ENCODE results near the gene SVOP.

SVOP gene

DNA sequence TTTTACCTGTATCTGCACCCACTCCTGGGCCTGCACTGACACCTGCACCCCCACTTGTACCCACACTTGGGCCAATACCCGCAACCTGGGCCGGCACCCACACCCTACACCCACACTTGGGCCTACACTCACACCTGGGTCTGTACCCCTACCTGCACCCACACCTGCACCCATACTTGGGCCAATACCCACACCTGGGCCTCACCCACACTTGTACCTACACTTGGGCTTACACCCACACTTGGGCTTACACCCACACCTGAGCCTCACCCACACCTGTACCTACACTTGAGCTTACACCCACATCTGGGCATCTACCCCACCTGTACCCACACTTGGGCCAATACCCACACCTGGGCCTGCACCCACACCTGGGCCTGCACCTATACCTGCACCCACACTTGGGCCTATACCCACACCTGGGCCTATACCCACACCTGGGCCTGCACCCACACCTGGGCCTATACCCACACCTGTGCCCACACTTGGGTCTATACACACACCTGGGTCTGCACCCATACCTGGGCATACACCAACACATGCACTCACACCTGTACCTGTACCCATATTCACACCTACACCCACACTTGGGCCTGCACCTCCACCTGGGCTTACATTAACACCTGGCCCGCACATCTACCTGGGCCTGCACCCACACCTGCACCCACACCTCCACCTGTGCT lies 101.8 kb downstream of the SVOP start:
- Histone ChIP-seq H3F3A (ENCODE audit: insufficient read depth) (no peaks in the 10 kb centered on the region), H3K79me2 (ENCODE audit: insufficient read depth, low read length) (no peaks in the 10 kb centered on the region), H3K9me3 (ENCODE audit: insufficient read depth, low read length) (no peaks in the 10 kb centered on the region), H3K4me3 (ENCODE audit: insufficient read depth, low read length, poor library complexity, severe bottlenecking) (no peak overlapping the region), H2AFZ (ENCODE audit: low read depth, low read length, severe bottlenecking) (no peak overlapping the region), H3K36me3 (ENCODE audit: low read length) (no peaks in the 10 kb centered on the region), H3K9me2 (replicated peaks; ENCODE audit: insufficient read depth, low read length) (no peaks in the 10 kb centered on the region), H3K27me3 (ENCODE audit: low read length) (no peaks in the 10 kb centered on the region), H3K27ac (ENCODE audit: low read depth, low read length) (no peak overlapping the region), H4K20me1 (ENCODE audit: low read depth, low read length) (no peaks in the 10 kb centered on the region), H3K9ac (ENCODE audit: low read length) (no peak overlapping the region), H3K4me2 (ENCODE audit: low read depth, low read length, poor library complexity, severe bottlenecking) (no peak overlapping the region)
- TF ChIP-seq, protein P1, sequence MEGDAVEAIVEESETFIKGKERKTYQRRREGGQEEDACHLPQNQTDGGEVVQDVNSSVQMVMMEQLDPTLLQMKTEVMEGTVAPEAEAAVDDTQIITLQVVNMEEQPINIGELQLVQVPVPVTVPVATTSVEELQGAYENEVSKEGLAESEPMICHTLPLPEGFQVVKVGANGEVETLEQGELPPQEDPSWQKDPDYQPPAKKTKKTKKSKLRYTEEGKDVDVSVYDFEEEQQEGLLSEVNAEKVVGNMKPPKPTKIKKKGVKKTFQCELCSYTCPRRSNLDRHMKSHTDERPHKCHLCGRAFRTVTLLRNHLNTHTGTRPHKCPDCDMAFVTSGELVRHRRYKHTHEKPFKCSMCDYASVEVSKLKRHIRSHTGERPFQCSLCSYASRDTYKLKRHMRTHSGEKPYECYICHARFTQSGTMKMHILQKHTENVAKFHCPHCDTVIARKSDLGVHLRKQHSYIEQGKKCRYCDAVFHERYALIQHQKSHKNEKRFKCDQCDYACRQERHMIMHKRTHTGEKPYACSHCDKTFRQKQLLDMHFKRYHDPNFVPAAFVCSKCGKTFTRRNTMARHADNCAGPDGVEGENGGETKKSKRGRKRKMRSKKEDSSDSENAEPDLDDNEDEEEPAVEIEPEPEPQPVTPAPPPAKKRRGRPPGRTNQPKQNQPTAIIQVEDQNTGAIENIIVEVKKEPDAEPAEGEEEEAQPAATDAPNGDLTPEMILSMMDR (IDR thresholded peaks at IDR 0.05; ENCODE audit: insufficient read depth, low read length, poor library complexity, severe bottlenecking) = no peak
- no peak for TF ChIP-seq EZH2phosphoT487 (conservative IDR thresholded peaks at IDR 0.05; ENCODE audit: low read length)

DNA sequence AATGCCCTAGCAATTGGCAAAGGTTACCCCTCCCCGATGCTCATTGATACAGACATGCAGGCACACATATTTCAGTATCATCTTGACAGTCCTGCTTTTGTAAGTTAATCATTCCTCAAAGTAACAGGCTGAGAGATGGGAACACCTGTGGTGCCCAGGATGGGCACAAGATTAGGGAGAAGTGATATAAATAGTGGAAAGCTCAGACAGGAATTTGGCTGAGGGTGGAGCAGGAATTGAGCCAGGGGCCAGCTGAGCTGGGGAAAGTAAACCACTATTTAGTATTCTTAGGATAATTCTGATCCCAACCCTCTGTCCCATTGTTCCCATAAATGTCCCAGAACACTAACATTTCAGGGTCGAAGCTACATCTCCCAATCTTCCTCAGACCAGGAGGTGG lies 102.7 kb downstream of the SVOP start:
- no peaks in the 10 kb centered on the region for H3K27me3 ChIP-seq (ENCODE audit: low read length)
- H4K20me1 ChIP-seq (ENCODE audit: low read depth, low read length) = no peaks in the 10 kb centered on the region
- no peak overlapping the region for H3K27ac ChIP-seq (ENCODE audit: low read depth, low read length)
- no peak overlapping the region for H3K9ac ChIP-seq (ENCODE audit: low read length)
- no peaks in the 10 kb centered on the region for H3K79me2 ChIP-seq (ENCODE audit: insufficient read depth, low read length)
- H3K9me3 ChIP-seq (ENCODE audit: insufficient read depth, low read length) = no peaks in the 10 kb centered on the region
- H2AFZ ChIP-seq (ENCODE audit: low read depth, low read length, severe bottlenecking) = no peak overlapping the region
- H3K9me2 ChIP-seq (replicated peaks; ENCODE audit: insufficient read depth, low read length) = no peaks in the 10 kb centered on the region
- TF ChIP-seq EZH2phosphoT487 (conservative IDR thresholded peaks at IDR 0.05; ENCODE audit: low read length) = no peak
- TF ChIP-seq, protein P1 (IDR thresholded peaks at IDR 0.05; ENCODE audit: insufficient read depth, low read length, poor library complexity, severe bottlenecking) = no peak
- no peaks in the 10 kb centered on the region for H3F3A ChIP-seq (ENCODE audit: insufficient read depth)
- no peak overlapping the region for H3K4me3 ChIP-seq (ENCODE audit: insufficient read depth, low read length, poor library complexity, severe bottlenecking)
- H3K4me2 ChIP-seq (ENCODE audit: low read depth, low read length, poor library complexity, severe bottlenecking) = no peak overlapping the region
- no peaks in the 10 kb centered on the region for H3K36me3 ChIP-seq (ENCODE audit: low read length)

DNA sequence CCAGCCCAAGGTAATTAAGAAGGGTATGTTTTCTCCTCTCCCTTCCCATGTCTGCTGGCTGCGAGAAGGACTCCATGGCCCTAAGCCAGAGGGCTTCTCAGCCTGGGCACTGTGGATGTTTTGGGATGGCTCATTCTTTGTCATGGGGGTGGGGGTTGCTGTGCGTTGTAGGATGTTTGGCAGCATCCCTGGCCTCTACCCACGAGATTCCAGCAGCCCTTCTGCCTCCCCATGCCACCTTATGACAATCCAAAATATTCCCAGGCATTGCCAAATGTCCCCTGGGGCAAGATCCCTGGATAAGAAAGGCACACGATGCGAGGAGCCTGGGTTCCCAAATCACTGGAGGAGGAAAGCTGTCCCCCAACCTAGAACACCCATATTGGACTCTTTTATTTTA lies 104.5 kb downstream of the SVOP start:
- no peak overlapping the region for H2AFZ ChIP-seq (ENCODE audit: low read depth, low read length, severe bottlenecking)
- H4K20me1 ChIP-seq (ENCODE audit: low read depth, low read length) = no peaks in the 10 kb centered on the region
- no peak overlapping the region for H3K4me3 ChIP-seq (ENCODE audit: insufficient read depth, low read length, poor library complexity, severe bottlenecking)
- H3K4me2 ChIP-seq (ENCODE audit: low read depth, low read length, poor library complexity, severe bottlenecking) = no peak overlapping the region
- no peaks in the 10 kb centered on the region for H3K27me3 ChIP-seq (ENCODE audit: low read length)
- no peak overlapping the region for H3K27ac ChIP-seq (ENCODE audit: low read depth, low read length)
- TF ChIP-seq, protein P1 (IDR thresholded peaks at IDR 0.05; ENCODE audit: insufficient read depth, low read length, poor library complexity, severe bottlenecking) = no peak
- TF ChIP-seq EZH2phosphoT487 (conservative IDR thresholded peaks at IDR 0.05; ENCODE audit: low read length) = no peak
- H3K79me2 ChIP-seq (ENCODE audit: insufficient read depth, low read length) = no peaks in the 10 kb centered on the region
- H3F3A ChIP-seq (ENCODE audit: insufficient read depth) = no peaks in the 10 kb centered on the region
- H3K9me2 ChIP-seq (replicated peaks; ENCODE audit: insufficient read depth, low read length) = no peaks in the 10 kb centered on the region
- no peaks in the 10 kb centered on the region for H3K9me3 ChIP-seq (ENCODE audit: insufficient read depth, low read length)
- no peak overlapping the region for H3K9ac ChIP-seq (ENCODE audit: low read length)
- no peaks in the 10 kb centered on the region for H3K36me3 ChIP-seq (ENCODE audit: low read length)

Data from SU-DHL-6 (cell line).